Loucy (cell line): ENCODE data around the gene KIAA0753.

Source experiments
- H2AFZ ChIP-seq: fragments of 200-600 bp; sonication (generic); 2 replicates; pipeline ENCODE4 v1.6.0; 2016; ENCODE audit warnings: antibody characterized with exemption, mild to moderate bottlenecking, low read length, moderate library complexity
- H3F3A ChIP-seq: fragments of 200-600 bp; 2 replicates; pipeline ENCODE4 v1.6.0; 2016; ENCODE audit warnings: antibody characterized with exemption, low read depth, mild to moderate bottlenecking
- H3K27me3 ChIP-seq: fragments of 200-600 bp; sonication (generic); 2 replicates; pipeline ENCODE4 v1.6.1; 2014; ENCODE audit warnings: low read length, mild to moderate bottlenecking; ENCODE audit not compliant: insufficient read depth, poor library complexity, severe bottlenecking
- H3K36me3 ChIP-seq: fragments of 200-600 bp; sonication (generic); 2 replicates; pipeline ENCODE4 v1.6.1; 2016; ENCODE audit warnings: low read length; ENCODE audit not compliant: insufficient read depth
- H3K4me1 ChIP-seq: fragments of 200-600 bp; sonication (generic); 2 replicates; pipeline ENCODE4 v1.5.1; 2014; ENCODE audit warnings: low read length, mild to moderate bottlenecking; ENCODE audit not compliant: insufficient read depth, poor library complexity, severe bottlenecking
- H3K4me2 ChIP-seq: fragments of 200-600 bp; sonication (generic); 2 replicates; pipeline ENCODE4 v1.6.0; 2014; ENCODE audit warnings: antibody characterized with exemption, low read length, low read depth, mild to moderate bottlenecking; ENCODE audit not compliant: poor library complexity, severe bottlenecking
- H3K4me3 ChIP-seq: fragments of 200-600 bp; sonication (generic); 2 replicates; pipeline ENCODE4 v1.5.1; 2014; ENCODE audit warnings: low read length, mild to moderate bottlenecking, mixed read lengths; ENCODE audit not compliant: poor library complexity, severe bottlenecking
- H3K79me2 ChIP-seq: fragments of 200-600 bp; sonication (generic); 2 replicates; pipeline ENCODE4 v1.6.1; 2014; ENCODE audit warnings: low read length; ENCODE audit not compliant: insufficient read depth
- H3K9ac ChIP-seq: fragments of 200-600 bp; sonication (generic); 2 replicates; pipeline ENCODE4 v1.6.0; 2014; ENCODE audit warnings: mild to moderate bottlenecking, low read depth, low read length, moderate library complexity; ENCODE audit not compliant: poor library complexity, severe bottlenecking
- H3K9me2 ChIP-seq: fragments of 200-600 bp; sonication (generic); replicated peaks from 2 replicates; pipeline ENCODE4 v1.6.1; 2016; ENCODE audit warnings: low read depth, low read length, mixed read lengths
- H3K9me3 ChIP-seq: fragments of 200-600 bp; sonication (generic); 2 replicates; pipeline ENCODE4 v1.6.1; 2014; ENCODE audit warnings: mild to moderate bottlenecking, antibody characterized with exemption, low read length, low read depth; ENCODE audit not compliant: insufficient read depth
- H4K20me1 ChIP-seq: fragments of 200-600 bp; sonication (generic); 2 replicates; pipeline ENCODE4 v1.6.0; 2014; ENCODE audit warnings: antibody characterized with exemption, low read length, mild to moderate bottlenecking; ENCODE audit not compliant: insufficient read depth, poor library complexity, severe bottlenecking
- CTCF ChIP-seq: fragments of 200-600 bp; sonication (generic); conservative IDR thresholded peaks from 2 replicates; pipeline ENCODE4 v1.5.1; 2014; ENCODE audit warnings: mild to moderate bottlenecking, antibody characterized with exemption, low read length
- EZH2phosphoT487 ChIP-seq: fragments of 200-600 bp; IDR thresholded peaks from 2 replicates; pipeline ENCODE4 v1.6.1; 2018; ENCODE audit warnings: antibody characterized with exemption, mild to moderate bottlenecking, moderate library complexity, borderline replicate concordance

The KIAA0753 gene

GRCh38 chr17:6681176-6681575 lies 40.7 kb upstream of the KIAA0753 start:
- Histone ChIP-seq H3K9me3 (no peaks in the 10 kb centered on the region), H3F3A (no peaks in the 10 kb centered on the region), H4K20me1 (no peaks in the 10 kb centered on the region), H2AFZ (no peak overlapping the region), H3K36me3 (no peaks in the 10 kb centered on the region), H3K79me2 (no peaks in the 10 kb centered on the region), H3K4me2 (no peak overlapping the region), H3K9me2 (no peaks in the 10 kb centered on the region), H3K9ac (no peak overlapping the region), H3K4me3 (no peak overlapping the region), H3K4me1 (peaks cover 7% of the 10 kb centered on the region), H3K27me3 (peaks cover 42% of the 10 kb centered on the region)
- no peak for TF ChIP-seq EZH2phosphoT487
- TF ChIP-seq CTCF = no peak

GRCh38 chr17:6679241-6679640 lies 38.7 kb upstream of the KIAA0753 start:
- Histone ChIP-seq H3F3A (no peaks in the 10 kb centered on the region), H3K9me2 (no peaks in the 10 kb centered on the region), H4K20me1 (no peaks in the 10 kb centered on the region), H3K4me3 (no peak overlapping the region), H3K9ac (no peak overlapping the region), H3K9me3 (no peaks in the 10 kb centered on the region), H3K4me1 (peaks cover 7% of the 10 kb centered on the region), H3K27me3 (peaks cover 53% of the 10 kb centered on the region), H3K79me2 (no peaks in the 10 kb centered on the region), H3K4me2 (no peak overlapping the region), H2AFZ (no peak overlapping the region), H3K36me3 (no peaks in the 10 kb centered on the region)
- TF ChIP-seq CTCF (no peak), EZH2phosphoT487 (no peak)

GRCh38 chr17:6677946-6678345 lies 37.4 kb upstream of the KIAA0753 start:
- Histone ChIP-seq H3K79me2 (no peaks in the 10 kb centered on the region), H3K9me2 (no peaks in the 10 kb centered on the region), H3K9me3 (no peaks in the 10 kb centered on the region), H3K27me3 (peaks cover 53% of the 10 kb centered on the region), H3F3A (no peaks in the 10 kb centered on the region), H3K4me2 (peak overlapping the region; percentile 6), H3K4me1 (peaks cover 7% of the 10 kb centered on the region), H2AFZ (no peak overlapping the region), H3K4me3 (no peak overlapping the region), H3K36me3 (no peaks in the 10 kb centered on the region), H3K9ac (no peak overlapping the region), H4K20me1 (no peaks in the 10 kb centered on the region)
- TF ChIP-seq CTCF (no peak), EZH2phosphoT487 (no peak)
